Ascending aorta (tissue), 2 donors: ENCODE results near the gene CCDC170. TPM values are rescaled to one million over a fixed set of nuclear protein-coding genes. Genes with fewer than 3 reads are reported as not detected.

Experiments
- DNase-seq, 2 donors: peaks; one replicate each; pipeline ENCODE4 v3.0.0-alpha.2; 2019; ENCODE audit warnings: low spot score in 2 of 2
- H3K27ac ChIP-seq, 2 donors: fragments of 200-600 bp; sonication (generic); one replicate each; pipeline ENCODE4 v1.5.1; 2016 to 2017; ENCODE audit warnings: mild to moderate bottlenecking in 1 of 2
- H3K27me3 ChIP-seq: fragments of 200-600 bp; sonication (generic); one replicate; pipeline ENCODE4 v1.5.1; 2017
- H3K36me3 ChIP-seq, 2 donors: fragments of 200-600 bp; sonication (generic); one replicate each; pipeline ENCODE4 v1.5.1; 2016
- H3K4me1 ChIP-seq, 2 donors: fragments of 200-600 bp; sonication (generic); one replicate each; pipeline ENCODE4 v1.5.1; 2016 to 2017; ENCODE audit warnings: mild to moderate bottlenecking in 1 of 2
- H3K4me3 ChIP-seq, 2 donors: fragments of 200-600 bp; sonication (generic); one replicate each; pipeline ENCODE4 v1.5.1; 2016 to 2017; ENCODE audit warnings: mild to moderate bottlenecking in 1 of 2
- H3K9me3 ChIP-seq, 2 donors: fragments of 200-600 bp; sonication (generic); one replicate each; pipeline ENCODE4 v1.5.1; 2016
- intact Hi-C: fragments of 100-400 bp; cut with DNase I; formaldehyde crosslinking; loops from one replicate; pipeline ENCODE4 v1.15.1; 2023
- total RNA-seq: library from RNA; depleted of rRNA; stranded (reverse); fragments of >200 nt; gene quantifications from one replicate; pipeline ENCODE4 v1.1.0, GENCODE V29; 2016
- TF ChIP-seq, protein P1 (sequence below), 3 experiments: fragments of 200-600 bp in 2 of 3; fragments of 450-650 bp in 1 of 3; sonication (generic) in 2 of 3; IDR thresholded peaks; one replicate each; pipeline ENCODE4 v1.5.1; 2016 to 2019; ENCODE audit warnings: antibody characterized with exemption in 3 of 3, mild to moderate bottlenecking in 1 of 3, moderate library complexity in 1 of 3

Gene CCDC170
- total RNA-seq, 1 donor from 2014 or later, result not detected

DNA sequence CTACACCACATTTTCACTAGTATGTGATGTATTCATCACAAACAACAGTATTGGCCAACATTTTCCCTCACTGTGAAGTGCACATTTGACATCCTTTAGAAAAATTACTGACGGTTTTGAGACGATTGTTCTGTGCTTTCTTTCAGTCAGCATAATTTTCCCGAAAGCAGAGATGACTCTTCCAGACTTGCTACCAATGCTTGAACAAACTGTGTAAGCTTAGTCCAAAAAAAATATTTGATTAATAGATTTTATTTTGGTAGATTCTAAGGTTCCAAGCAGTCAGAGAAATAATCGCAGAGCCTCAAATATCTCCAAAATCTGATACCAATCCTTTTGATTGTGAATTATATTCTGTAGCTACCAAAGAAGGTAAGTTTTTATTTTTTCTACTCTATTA, 162.6 kb downstream of the CCDC170 start:
- DNase-seq, result no peak
- Histone ChIP-seq H3K4me3 (no peak overlapping the region), H3K27ac (no peak overlapping the region), H3K9me3 (peaks cover 0 to 12% of the 10 kb centered on the region in 2 donors), H3K27me3 (no peaks in the 10 kb centered on the region), H3K4me1 (no peaks in the 10 kb centered on the region), H3K36me3 (no peaks in the 10 kb centered on the region)
- intact Hi-C loops, result no loop called here
- TF ChIP-seq, protein P1, sequence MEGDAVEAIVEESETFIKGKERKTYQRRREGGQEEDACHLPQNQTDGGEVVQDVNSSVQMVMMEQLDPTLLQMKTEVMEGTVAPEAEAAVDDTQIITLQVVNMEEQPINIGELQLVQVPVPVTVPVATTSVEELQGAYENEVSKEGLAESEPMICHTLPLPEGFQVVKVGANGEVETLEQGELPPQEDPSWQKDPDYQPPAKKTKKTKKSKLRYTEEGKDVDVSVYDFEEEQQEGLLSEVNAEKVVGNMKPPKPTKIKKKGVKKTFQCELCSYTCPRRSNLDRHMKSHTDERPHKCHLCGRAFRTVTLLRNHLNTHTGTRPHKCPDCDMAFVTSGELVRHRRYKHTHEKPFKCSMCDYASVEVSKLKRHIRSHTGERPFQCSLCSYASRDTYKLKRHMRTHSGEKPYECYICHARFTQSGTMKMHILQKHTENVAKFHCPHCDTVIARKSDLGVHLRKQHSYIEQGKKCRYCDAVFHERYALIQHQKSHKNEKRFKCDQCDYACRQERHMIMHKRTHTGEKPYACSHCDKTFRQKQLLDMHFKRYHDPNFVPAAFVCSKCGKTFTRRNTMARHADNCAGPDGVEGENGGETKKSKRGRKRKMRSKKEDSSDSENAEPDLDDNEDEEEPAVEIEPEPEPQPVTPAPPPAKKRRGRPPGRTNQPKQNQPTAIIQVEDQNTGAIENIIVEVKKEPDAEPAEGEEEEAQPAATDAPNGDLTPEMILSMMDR (IDR thresholded peaks at IDR 0.05), result no peak

DNA sequence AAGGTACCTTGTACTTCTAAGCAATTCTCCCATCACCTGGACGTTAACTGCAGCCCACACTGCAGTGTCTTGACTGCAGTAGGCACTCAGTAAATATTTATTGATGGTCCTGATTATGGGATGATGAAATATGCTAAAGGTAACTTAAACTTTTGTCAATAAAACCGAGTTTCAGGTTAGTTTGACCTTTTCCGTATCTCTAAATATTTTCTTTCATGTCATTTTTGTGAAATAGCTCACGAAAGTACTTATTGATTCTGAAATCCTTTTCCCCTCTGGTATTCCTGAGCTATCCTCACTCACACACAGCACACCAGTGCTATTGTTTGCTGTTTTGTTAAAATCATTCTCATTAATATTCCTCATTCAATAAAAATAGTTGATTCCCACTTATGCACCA, 164.3 kb downstream of the CCDC170 start:
- intact Hi-C loops, result no loop called here
- Histone ChIP-seq H3K27ac (no peak overlapping the region), H3K27me3 (no peaks in the 10 kb centered on the region), H3K9me3 (peaks cover 0 to 12% of the 10 kb centered on the region in 2 donors), H3K4me3 (no peak overlapping the region), H3K36me3 (no peaks in the 10 kb centered on the region), H3K4me1 (no peaks in the 10 kb centered on the region)
- no peak for DNase-seq
- TF ChIP-seq, protein P1 (IDR thresholded peaks at IDR 0.05), result no peak

DNA sequence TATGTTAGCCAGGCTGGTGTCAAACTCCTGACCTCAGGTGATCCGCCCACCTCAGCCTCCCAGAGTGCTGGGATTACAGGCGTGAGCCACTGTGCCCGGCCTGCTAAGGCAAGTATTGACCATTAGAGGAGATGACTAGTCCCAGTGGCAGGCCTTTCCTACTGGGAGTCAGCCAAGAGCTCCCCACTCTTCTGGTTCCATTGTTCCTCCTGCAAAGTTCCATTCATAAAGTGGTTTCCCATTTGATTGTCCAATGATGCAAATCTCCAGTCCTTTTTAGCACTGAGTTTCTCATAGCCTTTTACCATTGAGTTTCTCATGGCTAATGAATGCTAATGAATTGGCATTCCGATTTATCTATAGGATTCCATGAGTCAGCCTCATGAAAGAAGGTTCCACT, 165.4 kb downstream of the CCDC170 start:
- Histone ChIP-seq H3K36me3 (no peaks in the 10 kb centered on the region), H3K27ac (no peak overlapping the region), H3K9me3 (peaks cover 0 to 12% of the 10 kb centered on the region in 2 donors), H3K4me1 (no peaks in the 10 kb centered on the region), H3K4me3 (no peak overlapping the region), H3K27me3 (no peaks in the 10 kb centered on the region)
- no peak for DNase-seq
- intact Hi-C loops, result no loop called here
- TF ChIP-seq, protein P1 (IDR thresholded peaks at IDR 0.05), result no peak

DNA sequence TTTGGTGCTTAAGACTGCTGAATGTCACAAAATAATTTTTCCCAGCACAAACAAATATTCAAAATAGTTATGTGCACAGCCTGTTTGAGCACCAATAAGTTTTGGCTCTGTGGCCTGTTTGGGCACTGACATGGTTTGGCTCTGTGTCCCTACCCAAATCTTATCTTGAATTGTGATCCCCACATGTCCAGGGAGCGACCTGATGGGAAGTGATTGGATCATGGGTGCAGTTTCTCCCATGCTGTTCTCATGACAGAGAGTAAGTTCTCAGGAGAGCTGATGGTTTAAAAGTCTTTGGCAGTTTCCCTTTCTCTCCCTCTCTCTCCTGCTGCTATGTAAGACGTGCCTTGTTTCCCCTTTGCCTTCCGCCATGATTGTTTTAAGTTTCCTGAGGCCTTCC, 167.7 kb downstream of the CCDC170 start:
- DNase-seq, result no peak
- H3K36me3 ChIP-seq, result no peaks in the 10 kb centered on the region
- no peak overlapping the region for H3K27ac ChIP-seq
- intact Hi-C loops, result no loop called here
- H3K4me1 ChIP-seq, result no peaks in the 10 kb centered on the region
- H3K4me3 ChIP-seq, result no peak overlapping the region
- H3K27me3 ChIP-seq, result no peaks in the 10 kb centered on the region
- no peaks in the 10 kb centered on the region for H3K9me3 ChIP-seq
- TF ChIP-seq, protein P1 (IDR thresholded peaks at IDR 0.05), result no peak

DNA sequence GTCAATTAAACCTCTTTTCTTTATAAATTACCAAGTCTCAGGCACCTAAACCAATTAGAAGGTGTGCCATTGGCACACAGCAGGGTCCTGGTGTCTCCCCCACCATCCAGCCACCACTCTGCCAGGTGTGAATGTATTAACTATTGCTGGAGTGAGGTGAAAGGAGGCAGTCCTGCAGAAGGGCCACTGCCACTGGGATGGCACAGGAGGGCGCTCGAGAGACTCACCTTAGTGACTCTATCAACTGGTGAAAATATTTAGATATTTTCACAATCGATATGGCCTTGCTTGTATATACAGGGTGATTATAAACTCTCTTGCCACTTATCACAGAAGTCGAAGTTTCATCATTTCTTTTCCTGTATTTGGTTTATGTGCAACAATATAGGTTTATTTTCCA, 168.1 kb downstream of the CCDC170 start:
- no peak for DNase-seq
- Histone ChIP-seq H3K4me3 (no peak overlapping the region), H3K9me3 (no peaks in the 10 kb centered on the region), H3K36me3 (no peaks in the 10 kb centered on the region), H3K27ac (no peak overlapping the region), H3K4me1 (no peaks in the 10 kb centered on the region), H3K27me3 (no peaks in the 10 kb centered on the region)
- intact Hi-C loops, result no loop called here
- TF ChIP-seq, protein P1 (IDR thresholded peaks at IDR 0.05), result no peak

DNA sequence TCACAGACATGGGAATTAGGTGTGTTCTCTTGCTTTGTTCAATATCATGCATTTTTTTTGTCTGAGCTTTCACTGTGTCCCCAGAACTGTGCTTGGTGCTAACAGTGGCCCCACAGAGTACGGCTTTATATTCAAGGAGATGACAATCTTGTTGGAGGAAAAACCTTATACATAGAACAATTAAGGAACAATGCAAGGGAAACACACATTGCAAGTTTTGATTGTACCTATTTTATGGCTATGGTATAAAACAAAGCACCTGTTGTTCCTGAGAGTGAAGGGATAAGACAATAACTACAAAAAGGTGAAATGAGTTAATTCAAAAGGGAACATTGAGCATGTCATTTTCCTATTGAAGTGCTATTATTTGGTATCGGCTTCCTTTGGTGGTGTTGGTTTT, 169.7 kb downstream of the CCDC170 start:
- intact Hi-C loops, result no loop called here
- no peak for DNase-seq
- Histone ChIP-seq H3K4me1 (no peaks in the 10 kb centered on the region), H3K4me3 (no peak overlapping the region), H3K27ac (no peak overlapping the region), H3K9me3 (no peaks in the 10 kb centered on the region), H3K27me3 (no peaks in the 10 kb centered on the region), H3K36me3 (no peaks in the 10 kb centered on the region)
- TF ChIP-seq, protein P1 (IDR thresholded peaks at IDR 0.05), result no peak
